GM21825 (cell line): ENCODE measurements around the gene GINM1.

Experiments used
- ATAC-seq: cut with Tn5 transposase; IDR thresholded peaks from one replicate; pipeline ENCODE4 v1.9.1; 2021; ENCODE audit warnings: mild to moderate bottlenecking, moderate library complexity; ENCODE audit not compliant: unreplicated experiment

GINM1 gene

DNA sequence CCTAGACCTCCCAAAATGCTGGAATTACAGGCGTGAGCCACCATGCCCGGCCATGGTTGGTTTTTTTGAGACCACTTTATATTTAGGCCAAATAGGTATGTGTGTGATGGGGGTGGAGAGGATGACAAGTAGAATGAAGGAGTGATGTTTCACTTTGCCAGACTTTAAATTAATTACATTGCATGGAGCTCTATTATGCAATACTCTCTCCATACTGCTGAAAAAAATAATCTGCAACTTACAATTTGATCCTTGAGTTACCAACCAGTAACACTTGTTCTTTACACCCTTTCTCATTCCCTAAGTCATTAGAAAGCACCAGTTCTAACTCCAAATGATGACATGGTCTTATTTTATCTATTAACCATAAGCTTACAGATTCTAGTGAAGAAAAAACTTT is 26.8 kb downstream of the GINM1 start:
- ATAC-seq = no peak

DNA sequence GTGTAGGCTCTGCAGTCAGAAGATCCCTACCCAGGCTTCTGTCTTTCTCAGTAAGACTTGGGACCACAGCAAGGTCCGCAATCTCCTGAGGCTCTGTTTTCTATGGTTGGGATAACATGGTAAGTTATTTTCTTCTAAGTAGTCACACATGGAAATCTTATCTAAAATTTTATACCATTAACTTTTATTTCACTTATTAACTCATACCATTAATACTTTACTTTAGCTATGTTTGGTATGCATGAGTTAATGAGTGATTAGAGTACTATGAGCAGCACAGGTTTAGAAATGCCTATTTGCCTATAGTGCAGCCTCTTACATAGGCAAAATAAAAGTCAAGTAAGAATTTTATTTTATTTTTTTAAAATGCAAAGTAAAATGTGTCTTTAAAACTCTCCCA is 27.2 kb downstream of the GINM1 start:
- no peak for ATAC-seq

DNA sequence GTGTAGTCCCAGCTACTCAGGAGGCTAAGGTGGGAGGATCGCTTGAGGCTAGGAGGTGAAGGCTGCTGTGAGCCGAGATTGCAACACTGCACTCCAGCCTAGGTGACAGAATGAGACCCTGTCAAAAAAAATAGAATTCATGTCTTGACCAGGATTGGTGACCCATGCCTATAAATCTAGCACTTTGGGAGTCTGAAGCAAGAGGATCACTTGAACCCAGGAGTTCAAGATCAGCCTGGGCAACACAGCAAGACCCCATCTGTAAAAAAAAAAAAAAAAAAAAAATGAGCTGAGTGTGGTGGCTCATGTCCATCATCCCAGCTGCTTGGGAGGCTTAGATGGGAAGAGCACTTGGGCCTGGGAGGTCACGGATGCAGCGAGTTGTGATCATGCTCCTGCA is 34.3 kb downstream of the GINM1 start:
- ATAC-seq = no peak

DNA sequence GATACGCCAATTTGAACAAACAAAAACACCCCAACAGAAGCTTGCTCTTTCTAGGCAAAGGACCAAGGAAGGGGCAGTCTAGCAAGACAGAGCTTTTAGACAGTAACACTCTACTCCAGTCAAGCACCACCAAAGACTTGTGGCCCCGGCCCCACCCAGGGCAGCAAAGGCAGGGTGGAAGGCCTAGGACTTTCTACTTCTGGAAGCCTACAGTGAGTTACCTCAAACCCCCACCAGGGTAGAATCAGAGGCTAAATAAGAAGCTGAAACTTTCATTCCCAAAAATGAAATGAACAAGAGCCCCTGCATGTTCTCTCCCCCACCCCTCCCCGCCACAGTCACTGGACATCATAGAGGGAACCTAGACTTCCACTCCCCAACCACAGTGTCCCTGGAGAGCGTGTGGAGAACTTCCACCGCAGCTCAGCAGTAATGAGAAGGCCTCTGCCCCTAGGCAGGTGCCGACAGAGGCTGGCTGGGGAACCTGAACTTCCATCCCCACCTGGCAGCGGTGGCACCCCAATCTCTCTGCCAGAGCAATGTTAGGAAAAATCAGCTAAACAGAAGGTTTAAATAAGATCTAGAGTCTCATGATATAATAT is 42.3 kb downstream of the GINM1 start:
- ATAC-seq = no peak

DNA sequence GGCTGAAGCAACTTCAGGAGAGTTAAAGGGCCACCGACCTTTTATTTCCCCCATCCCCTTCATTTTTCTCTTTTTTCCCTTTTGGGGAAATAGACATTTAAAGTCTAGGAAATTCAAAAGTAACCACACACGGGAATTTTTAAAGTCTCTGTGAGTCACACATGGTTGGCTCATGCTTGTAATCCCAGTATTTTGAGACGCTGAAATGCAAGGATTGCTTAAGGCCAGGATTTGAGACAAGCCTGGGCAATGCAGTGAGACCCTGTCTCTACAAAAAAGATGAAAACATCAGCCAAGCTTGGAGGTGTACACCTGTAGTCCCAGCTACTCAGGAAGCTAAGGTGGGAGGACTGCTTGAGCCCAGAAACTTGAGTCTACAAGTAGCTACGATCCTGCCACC is 48.2 kb downstream of the GINM1 start:
- ATAC-seq = no peak

DNA sequence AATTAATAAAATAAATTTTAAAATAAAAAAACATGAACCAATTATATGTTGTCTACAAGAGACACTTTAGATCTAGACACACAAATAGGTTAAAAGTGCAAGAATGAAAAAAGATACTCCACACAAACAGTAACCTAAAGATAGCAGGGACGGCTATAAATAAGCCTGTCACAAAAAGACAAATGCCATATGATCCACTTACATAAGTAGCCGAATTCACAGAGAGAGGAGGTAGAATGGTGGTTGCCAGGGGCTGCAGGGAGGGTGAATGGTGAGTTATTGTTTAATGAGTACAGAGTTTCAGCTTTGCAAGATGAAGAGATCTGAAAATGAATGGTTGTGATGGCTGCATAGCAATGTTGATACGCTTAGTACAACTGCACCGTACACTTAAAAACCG is 49.6 kb downstream of the GINM1 start:
- ATAC-seq = no peak

DNA sequence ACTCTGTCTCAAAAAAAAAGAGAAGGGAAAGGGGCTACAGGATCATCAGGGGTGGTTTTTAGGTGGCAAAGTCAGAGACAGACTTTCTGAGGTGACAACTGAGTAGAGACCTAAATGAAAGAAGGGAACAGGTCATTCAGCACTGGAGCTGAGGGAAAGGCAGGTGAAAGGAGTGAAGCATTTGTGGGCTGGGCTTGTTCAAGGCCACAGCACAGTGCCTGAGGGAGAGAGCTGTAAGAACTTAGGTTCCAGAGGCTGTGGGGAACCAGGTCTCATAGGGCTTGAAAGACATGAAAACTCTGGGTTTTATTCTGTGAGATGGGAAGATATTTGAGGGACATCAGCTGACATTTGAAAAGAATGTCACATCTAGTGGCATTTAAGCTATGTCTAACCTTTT is 61.5 kb downstream of the GINM1 start:
- ATAC-seq = no peak

DNA sequence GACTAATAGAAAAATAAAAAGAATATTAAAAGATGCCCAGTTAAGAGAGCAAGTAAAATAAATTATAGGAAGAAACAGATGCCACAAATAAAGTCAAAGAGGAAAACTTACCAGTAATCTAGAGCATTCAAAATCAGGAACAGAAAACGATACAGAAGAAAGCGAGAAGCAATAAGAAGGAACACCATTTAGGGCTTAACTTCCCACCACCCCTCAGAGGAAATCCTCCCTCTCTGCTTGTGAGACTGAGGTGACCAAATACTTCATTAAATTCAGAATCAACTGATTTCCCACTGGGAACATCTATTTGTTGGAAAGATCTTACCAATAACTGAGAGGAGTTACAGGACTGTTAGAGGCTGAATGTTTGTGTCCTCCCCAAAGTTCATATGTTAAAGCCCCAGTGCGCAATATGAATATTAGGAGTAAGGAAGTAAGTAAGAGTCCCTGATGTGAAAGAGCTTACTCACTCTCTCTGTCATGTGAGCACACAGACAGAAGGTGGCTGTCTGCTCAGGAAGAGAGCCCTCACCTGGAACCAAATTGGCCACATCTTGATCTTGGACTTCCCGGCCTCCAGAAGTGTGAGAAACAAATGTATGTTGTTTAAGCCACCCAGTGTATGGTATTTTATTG is 62.8 kb downstream of the GINM1 start:
- ATAC-seq = peak; percentile 82

DNA sequence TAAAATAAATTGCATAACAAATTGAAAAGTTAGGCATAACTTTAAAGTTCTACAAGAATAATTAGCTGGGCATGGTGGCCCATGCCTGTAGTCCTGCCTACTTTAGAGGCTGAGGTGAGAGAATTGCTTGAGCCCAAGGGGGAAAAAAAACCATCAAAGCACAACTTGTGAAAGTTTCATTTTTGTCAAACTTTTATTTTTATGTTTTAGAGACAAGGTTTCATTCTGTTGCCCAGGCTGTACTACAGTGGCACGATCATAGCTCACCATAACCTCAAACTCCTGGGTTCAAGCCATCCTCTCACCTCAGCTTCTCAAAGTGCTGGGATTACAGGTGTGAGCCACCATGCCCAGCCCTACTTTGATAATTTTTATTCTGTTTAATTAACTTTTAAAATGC is 68.1 kb downstream of the GINM1 start:
- no peak for ATAC-seq

DNA sequence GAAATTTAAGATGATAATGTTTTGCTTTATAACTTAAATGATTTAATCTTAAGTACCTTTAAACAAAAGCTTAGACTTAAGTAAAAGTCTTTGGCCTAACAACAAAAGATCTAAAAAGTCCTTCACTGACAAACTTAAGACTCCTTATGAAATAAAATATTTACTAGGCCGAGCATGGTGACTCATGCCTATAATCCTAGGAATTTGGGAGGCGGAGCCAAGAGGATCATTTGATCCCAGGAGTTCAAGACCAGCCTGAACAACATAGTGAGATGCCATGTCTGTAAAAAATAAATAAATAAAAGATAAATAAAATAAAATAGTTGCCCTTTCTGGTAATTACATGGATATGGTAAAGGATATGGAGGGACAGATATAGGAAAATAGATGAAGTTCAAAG is 69.9 kb downstream of the GINM1 start:
- ATAC-seq = no peak
